Nephron (organoid): ENCODE measurements around the gene KIF4B.
"Not testable (repeated sequence)": the region's sequence is repeated elsewhere in the genome, so short reads cannot be mapped to it uniquely, and the experiment has no call there.

ENCODE experiments used
- H3K27ac Mint-ChIP-seq, 3 experiments: 2 replicates each; pipeline ENCODE4 v1.8.0; 2020; ENCODE audit warnings: mixed read lengths in 3 of 3, mild to moderate bottlenecking in 2 of 3, moderate library complexity in 1 of 3
- H3K27me3 Mint-ChIP-seq: 2 replicates; pipeline ENCODE4 v1.8.0; 2021; ENCODE audit warnings: low read depth, mild to moderate bottlenecking, moderate library complexity, mixed read lengths
- H3K36me3 Mint-ChIP-seq: 2 replicates; pipeline ENCODE4 v1.8.0; 2020; ENCODE audit warnings: low read depth, mixed read lengths
- H3K4me1 Mint-ChIP-seq: 2 replicates; pipeline ENCODE4 v1.8.0; 2020; ENCODE audit warnings: mixed read lengths
- H3K4me3 Mint-ChIP-seq, 3 experiments: 2 replicates each; pipeline ENCODE4 v1.8.0; 2020; ENCODE audit warnings: mild to moderate bottlenecking in 3 of 3, mixed read lengths in 3 of 3, moderate library complexity in 2 of 3
- H3K9me3 Mint-ChIP-seq: 2 replicates; pipeline ENCODE4 v1.8.0; 2020; ENCODE audit warnings: mixed read lengths
- TF ChIP-seq, protein P1 (sequence below), 3 experiments: fragments of 200-600 bp; sonication (generic); IDR thresholded peaks; one replicate each; pipeline ENCODE4 v1.5.0; 2021; ENCODE audit warnings: antibody characterized with exemption in 3 of 3; ENCODE audit not compliant: unreplicated experiment in 3 of 3

The KIF4B gene

DNA sequence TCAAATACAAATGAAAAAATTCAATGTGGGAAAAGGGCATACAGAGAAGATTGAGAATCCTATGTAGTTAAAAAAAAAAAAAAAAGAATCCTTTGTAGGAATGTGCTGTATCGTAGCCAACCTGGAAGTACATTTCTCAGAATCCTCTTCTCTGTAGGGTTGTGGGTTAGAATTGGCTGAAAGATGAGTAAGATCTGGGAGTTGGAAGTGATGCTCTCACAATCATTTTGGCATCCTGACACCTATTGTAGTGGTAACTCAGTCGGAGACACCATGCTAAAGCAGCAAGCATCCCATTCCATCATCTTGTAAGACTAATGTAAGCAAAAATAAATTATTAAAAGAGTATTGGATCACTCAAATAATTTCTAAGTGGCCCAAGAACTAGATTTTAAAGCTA is 42.1 kb upstream of the KIF4B start:
- H3K27me3 Mint-ChIP-seq, result no peaks in the 10 kb centered on the region
- H3K27ac Mint-ChIP-seq, result no peak overlapping the region
- no peaks in the 10 kb centered on the region for H3K4me1 Mint-ChIP-seq
- peaks cover 21% of the 10 kb centered on the region for H3K36me3 Mint-ChIP-seq
- H3K9me3 Mint-ChIP-seq, result no peaks in the 10 kb centered on the region
- TF ChIP-seq, protein P1, sequence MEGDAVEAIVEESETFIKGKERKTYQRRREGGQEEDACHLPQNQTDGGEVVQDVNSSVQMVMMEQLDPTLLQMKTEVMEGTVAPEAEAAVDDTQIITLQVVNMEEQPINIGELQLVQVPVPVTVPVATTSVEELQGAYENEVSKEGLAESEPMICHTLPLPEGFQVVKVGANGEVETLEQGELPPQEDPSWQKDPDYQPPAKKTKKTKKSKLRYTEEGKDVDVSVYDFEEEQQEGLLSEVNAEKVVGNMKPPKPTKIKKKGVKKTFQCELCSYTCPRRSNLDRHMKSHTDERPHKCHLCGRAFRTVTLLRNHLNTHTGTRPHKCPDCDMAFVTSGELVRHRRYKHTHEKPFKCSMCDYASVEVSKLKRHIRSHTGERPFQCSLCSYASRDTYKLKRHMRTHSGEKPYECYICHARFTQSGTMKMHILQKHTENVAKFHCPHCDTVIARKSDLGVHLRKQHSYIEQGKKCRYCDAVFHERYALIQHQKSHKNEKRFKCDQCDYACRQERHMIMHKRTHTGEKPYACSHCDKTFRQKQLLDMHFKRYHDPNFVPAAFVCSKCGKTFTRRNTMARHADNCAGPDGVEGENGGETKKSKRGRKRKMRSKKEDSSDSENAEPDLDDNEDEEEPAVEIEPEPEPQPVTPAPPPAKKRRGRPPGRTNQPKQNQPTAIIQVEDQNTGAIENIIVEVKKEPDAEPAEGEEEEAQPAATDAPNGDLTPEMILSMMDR (IDR thresholded peaks at IDR 0.05; ENCODE audit: unreplicated experiment in 3 of 3), result no peak
- H3K4me3 Mint-ChIP-seq, result no peak overlapping the region

- TF ChIP-seq, protein P1 (IDR thresholded peaks at IDR 0.05; ENCODE audit: unreplicated experiment in 3 of 3), result peak; percentile 57 to 70 (median 60)
- Mint-ChIP-seq H3K4me1 (no peaks in the 10 kb centered on the region), H3K9me3 (no peaks in the 10 kb centered on the region), H3K27ac (no peak overlapping the region), H3K27me3 (no peaks in the 10 kb centered on the region), H3K36me3 (peaks cover 23% of the 10 kb centered on the region), H3K4me3 (no peak overlapping the region)
Observed at GRCh38 chr5:154972476-154973080, 41.0 kb upstream of the KIF4B start.

GRCh38 chr5:154976082-154976481 is 37.5 kb upstream of the KIF4B start:
- H3K36me3 Mint-ChIP-seq, result peaks cover 17% of the 10 kb centered on the region
- not testable (repeated sequence) for H3K27ac Mint-ChIP-seq, H3K4me1 Mint-ChIP-seq, H3K9me3 Mint-ChIP-seq, H3K27me3 Mint-ChIP-seq, H3K4me3 Mint-ChIP-seq

DNA sequence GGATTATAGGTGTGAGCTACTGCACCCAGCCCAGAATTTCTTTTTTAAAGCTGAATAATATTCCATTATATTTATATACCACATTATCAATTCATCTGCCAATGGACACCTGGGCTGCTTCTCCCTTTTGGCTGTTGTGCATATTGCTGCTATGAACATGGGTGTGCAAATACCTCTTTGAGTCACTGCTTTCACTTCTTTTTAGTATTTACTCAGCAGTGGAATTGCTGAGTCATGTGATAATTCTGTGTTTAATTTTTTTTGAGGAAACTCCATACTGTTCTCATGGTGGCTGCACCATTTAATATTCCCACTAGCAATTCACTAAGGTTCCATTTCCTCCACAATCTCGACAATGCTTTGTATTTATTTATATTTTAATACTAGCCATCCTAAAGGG is 36.1 kb upstream of the KIF4B start:
- Mint-ChIP-seq H3K27ac (no peak overlapping the region), H3K4me3 (no peak overlapping the region), H3K9me3 (peaks cover 8% of the 10 kb centered on the region), H3K36me3 (peaks cover 23% of the 10 kb centered on the region), H3K4me1 (no peaks in the 10 kb centered on the region), H3K27me3 (no peaks in the 10 kb centered on the region)
- TF ChIP-seq, protein P1 (IDR thresholded peaks at IDR 0.05; ENCODE audit: unreplicated experiment in 3 of 3), result no peak

DNA sequence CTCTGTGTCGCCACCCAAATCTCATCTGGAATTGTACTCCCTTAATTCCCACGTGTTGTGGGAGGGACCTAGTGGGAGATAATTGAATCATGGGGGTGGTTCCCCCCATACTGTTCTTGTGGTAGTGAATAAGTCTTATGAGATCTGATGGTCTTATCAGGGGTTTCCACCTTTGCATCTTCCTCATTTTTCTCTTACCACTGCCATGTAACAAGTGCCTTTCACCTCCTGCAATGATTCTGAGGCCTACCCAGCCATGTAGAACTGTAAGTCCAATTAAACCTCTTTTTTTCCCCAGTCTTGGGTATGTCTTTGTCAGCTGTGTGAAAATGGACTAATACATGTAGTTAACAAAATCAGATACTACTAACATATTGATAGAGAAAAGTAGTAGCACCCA is 35.3 kb upstream of the KIF4B start:
- not testable (repeated sequence) for H3K4me3 Mint-ChIP-seq, H3K27ac Mint-ChIP-seq, H3K4me1 Mint-ChIP-seq, H3K27me3 Mint-ChIP-seq
- Mint-ChIP-seq H3K9me3 (peaks cover 11% of the 10 kb centered on the region), H3K36me3 (peaks cover 23% of the 10 kb centered on the region)

DNA sequence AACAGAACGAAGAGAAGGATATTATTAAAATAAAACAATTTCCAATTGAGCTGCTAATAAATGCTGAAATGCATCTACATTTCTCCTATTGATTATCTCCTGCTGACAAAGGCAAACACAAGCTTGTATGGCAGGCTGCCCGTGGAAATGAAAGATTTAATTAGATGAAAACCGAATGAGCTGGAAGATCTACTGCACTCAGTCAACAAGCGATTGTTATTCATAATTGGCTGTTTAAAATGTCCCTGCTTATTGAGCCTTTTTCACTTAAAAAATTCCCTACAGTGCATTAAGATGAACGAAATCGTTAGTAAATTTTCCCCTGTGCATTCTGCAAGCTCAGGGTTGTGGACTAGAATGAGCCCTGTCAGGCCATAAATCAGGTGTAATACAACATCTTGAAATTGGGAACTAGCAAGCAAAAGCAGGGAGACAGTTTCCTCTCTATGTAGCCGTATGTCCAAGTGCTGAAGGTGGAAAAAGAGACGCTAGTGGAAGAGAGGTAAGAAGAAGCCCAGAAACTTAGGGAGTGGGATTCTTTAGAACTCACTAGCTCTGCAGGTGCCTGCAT is 28.5 kb upstream of the KIF4B start:
- Mint-ChIP-seq H3K4me1 (no peaks in the 10 kb centered on the region), H3K4me3 (no peak overlapping the region), H3K36me3 (peaks cover 6% of the 10 kb centered on the region), H3K27me3 (peaks cover under 1% of the 10 kb centered on the region), H3K9me3 (peaks cover 11% of the 10 kb centered on the region), H3K27ac (no peak overlapping the region)
- TF ChIP-seq, protein P1 (IDR thresholded peaks at IDR 0.05; ENCODE audit: unreplicated experiment in 3 of 3), result no peak

- TF ChIP-seq, protein P1 (IDR thresholded peaks at IDR 0.05; ENCODE audit: unreplicated experiment in 3 of 3), result no peak
- Mint-ChIP-seq H3K27me3 (peaks cover 11% of the 10 kb centered on the region), H3K9me3 (peaks cover 8% of the 10 kb centered on the region), H3K4me1 (no peaks in the 10 kb centered on the region), H3K36me3 (peaks cover 5% of the 10 kb centered on the region), H3K4me3 (no peak overlapping the region), H3K27ac (no peak overlapping the region)
Observed at GRCh38 chr5:154986151-154986550, 27.4 kb upstream of the KIF4B start.
